Mammary epithelial cell (primary cell): ENCODE measurements around the gene FOXI1.

ENCODE experiments used
- CTCF ChIP-seq, 2 donors: IDR thresholded peaks in 1 of 2; conservative IDR thresholded peaks in 1 of 2; 2 replicates each; pipeline ENCODE4 v1.5.1; 2011 to 2012; ENCODE audit warnings: inconsistent platforms in 2 of 2, low read length in 2 of 2, mild to moderate bottlenecking in 2 of 2, control low read depth in 1 of 2, low read depth in 1 of 2; ENCODE audit not compliant: insufficient read depth in 1 of 2; ENCODE audit errors: extremely low read depth in 1 of 2
- EZH2 ChIP-seq: IDR thresholded peaks from 2 replicates; pipeline ENCODE4 v1.6.1; 2012; ENCODE audit warnings: low read length, inconsistent platforms, borderline replicate concordance

- TF ChIP-seq CTCF (conservative IDR thresholded peaks at IDR 0.05 in 1 of 2, IDR thresholded peaks at IDR 0.05 in 1 of 2; ENCODE audit: extremely low read depth in 1 of 2, insufficient read depth in 1 of 2, low read depth in 1 of 2, low read length in 2 of 2) (no peak), EZH2 (no peak)
Observed at GRCh38 chr5:170107674-170108073, 2.0 kb downstream of the FOXI1 start.
